NOMO-1 (cell line): ENCODE measurements around the gene GALNT11.
A peak's percentile ranks its signal among the peaks of the same experiment; 100 is the strongest.
"Not testable (repeated sequence)": the region's sequence is repeated elsewhere in the genome, so short reads cannot be mapped to it uniquely, and the experiment has no call there.

Experiments
- DNase-seq, 2 experiments: peaks; one replicate each; lab custom pipeline; 2025; ENCODE audit not compliant: unreplicated experiment in 2 of 2; lab: John Stamatoyannopoulos, UW

The GALNT11 gene

GRCh38 chr7:152025077-152025936, at the start of gene GALNT11:
TSS of gene GALNT11 (plus strand) at chr7:152025674. CDS start at chr7:152094228, 68,554 bp downstream.
- peak; percentile 61 to 69 for DNase-seq

DNA sequence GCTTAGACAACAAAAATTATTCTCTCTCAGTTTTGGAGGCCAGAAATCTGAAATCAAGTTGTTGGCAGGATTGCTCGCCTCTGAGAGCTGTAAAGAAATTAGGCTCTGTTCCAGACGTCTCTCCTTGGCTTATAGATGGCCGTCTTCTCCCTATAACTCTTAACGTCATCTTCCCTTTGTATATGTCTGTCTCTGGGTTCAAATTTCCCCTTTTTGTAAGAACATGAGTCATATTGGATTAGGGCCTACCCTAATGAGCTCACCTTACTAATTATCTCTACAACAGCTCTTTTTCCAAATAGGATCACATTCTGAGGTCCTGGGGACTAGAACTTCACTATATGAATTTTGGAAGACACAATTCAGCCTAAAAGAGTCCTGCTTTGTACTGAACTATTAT, 46.9 kb upstream of the GALNT11 start:
- DNase-seq, result no peak

- DNase-seq, result no peak
Observed at GRCh38 chr7:151981223-151981622, 44.3 kb upstream of the GALNT11 start.

- DNase-seq, result no peak
Observed at GRCh38 chr7:151982806-151983205, 42.7 kb upstream of the GALNT11 start.

DNA sequence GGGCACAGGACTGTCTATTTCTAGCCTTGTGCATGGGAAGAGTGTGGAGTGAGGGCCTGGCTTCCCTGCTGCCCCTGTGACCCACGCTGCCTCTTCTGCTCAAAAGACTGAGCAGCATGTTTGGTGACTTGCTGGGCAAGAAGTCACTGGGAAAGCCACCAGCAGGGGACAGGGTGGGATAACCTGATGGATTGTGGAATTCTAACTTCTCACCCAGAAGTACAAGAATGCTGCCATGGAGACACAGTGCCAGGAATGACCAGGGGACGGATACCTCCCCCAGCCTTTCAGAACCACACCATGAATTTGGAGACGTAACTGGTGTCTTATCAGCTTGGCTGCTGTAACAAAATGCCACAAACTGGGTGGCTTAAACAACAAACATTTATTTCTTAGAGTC, 40.9 kb upstream of the GALNT11 start:
- no peak for DNase-seq

- no peak for DNase-seq
Observed at GRCh38 chr7:151987748-151988529, 37.5 kb upstream of the GALNT11 start.

DNA sequence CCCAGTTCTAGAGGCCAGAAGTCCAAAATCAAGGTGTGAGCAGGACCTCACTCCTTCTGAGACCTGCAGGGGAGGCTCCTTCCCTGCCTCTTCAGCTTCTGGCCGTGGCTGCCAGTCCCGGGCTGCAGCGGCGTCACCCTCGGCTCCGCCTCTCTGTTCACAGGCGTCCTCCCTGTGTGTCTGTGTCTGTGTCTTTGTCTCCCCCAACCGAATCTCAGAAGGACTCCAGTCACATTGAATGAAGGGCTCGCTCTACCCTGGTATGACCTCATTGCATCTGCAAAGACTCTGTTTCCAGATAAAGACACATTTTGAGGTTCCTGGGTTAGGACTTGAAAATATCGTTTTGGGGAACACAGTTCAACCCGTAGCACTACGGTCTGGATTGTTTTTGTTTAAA, 33.1 kb upstream of the GALNT11 start:
- DNase-seq, result peak; percentile 12 to 21

DNA sequence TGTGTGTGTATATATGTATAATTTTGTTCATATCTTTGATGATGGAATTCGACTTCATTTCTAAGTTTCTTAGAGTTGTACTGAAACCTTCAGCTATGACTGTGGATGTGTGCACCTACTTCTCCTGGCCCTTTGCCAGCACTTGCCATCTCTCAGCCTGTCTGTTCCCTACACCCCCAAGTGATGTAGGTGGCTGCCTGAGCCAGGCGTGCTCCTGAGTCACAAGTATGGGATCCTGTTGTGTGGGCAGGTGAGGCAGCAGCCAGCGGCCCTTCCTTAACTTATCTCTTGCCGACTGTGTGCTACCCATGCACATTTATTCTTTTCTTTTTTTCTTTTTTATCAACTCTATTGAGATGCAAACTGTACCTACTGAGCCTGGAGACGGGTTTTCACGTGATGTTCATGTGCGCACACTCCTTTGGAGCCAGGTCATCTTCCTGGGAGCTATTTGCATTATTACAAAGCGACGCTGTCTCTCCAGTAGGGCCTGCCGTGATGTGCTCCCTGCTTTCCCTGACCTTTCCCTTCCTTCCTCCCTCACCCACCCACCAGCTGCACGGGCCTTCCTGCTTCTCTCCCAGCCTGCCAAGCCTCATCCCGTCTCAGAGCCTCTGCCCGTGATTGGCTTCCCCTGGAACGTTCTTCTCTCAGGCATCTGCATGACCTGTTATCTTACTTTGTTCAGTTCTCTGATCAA, 31.3 kb upstream of the GALNT11 start:
- no peak for DNase-seq

DNA sequence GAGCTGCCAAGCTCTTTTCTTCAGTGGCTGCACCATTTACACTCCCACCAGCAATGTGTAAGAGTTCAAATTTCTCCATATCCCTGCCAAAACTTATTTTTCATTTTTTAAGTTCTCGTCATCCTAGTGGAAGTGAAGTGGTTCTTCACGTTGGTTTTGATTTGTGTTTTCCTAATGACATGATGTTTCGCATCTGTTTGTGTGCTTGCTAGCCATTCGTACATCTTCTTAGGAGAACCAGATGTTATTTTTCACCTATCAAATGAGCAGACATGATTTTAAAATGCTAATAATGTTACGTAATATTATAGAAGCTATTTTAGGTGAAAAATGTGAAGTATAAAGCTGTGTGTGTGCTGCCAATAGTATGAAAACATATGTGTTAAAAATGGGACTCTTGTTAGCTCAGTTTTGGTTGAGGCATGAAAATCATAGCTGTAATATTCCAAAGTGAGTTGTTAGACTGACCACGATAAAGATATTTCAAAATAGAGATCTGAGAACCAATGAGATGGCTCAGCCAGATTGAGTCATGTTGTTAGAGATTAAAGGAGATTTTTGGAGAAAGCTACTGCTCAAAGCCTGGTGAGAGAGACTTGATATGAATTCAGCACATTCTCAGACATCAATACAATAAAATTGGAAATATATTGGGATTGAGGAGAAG, 25.9 kb upstream of the GALNT11 start:
- DNase-seq, result no peak

DNA sequence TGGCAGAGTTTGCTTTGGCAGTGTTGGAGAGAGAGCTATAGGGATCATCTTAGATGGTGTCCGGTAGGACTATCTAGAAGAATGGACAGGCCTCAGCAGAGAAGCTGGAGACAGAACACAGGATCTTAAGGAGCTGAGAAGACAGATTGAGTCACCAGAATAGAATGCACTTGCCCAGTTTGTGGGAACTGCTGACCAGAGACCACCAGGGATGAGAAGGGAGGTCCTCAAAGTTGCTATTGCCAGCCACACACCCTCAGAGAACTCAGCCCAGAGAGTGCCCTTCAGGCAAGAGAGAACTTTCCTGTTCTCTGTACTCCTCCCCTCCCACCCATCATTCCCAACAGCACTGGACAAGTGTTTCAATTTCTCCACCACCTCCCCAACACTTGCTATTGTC, 25.3 kb upstream of the GALNT11 start:
- no peak for DNase-seq

DNA sequence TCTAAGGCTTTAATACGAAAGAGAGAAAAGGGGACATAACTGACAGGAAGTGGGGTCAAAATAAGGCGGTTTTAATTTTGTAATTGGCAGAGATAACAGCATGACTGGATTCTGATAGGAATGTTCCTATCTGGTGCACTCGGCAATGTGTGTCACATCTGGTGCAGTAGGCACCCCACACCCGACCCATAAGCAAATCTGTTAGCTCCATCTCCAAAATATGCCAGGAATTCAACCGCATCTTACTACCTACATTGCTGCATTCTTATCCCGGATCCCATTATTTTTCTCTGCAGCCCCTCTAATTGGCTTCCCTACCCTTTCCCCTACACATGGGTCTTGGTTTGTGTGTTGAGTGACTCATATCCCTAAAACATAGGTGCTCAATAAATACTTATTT, 19.1 kb upstream of the GALNT11 start:
- DNase-seq, result no peak

DNA sequence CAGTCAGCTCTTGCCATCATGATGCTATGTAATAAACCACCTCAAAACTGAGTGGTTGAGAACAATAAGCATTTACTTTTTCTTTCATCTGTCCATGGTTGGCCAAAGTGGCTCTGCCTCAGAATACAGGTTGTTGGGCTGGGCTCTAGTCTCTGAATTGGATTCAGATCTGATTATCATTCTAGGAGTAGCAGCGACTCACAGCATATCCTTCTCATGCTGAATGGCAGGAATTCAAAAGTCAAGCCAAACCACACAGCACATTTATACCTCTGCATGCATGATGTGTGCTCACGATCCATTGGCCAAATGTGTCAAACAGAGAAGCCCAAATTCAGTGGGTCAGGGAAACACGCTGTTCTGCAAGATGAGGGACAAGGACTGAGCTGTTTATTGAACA, 13.6 kb upstream of the GALNT11 start:
- no peak for DNase-seq

- no peak for DNase-seq
Observed at GRCh38 chr7:152013230-152013629, 12.2 kb upstream of the GALNT11 start.

DNA sequence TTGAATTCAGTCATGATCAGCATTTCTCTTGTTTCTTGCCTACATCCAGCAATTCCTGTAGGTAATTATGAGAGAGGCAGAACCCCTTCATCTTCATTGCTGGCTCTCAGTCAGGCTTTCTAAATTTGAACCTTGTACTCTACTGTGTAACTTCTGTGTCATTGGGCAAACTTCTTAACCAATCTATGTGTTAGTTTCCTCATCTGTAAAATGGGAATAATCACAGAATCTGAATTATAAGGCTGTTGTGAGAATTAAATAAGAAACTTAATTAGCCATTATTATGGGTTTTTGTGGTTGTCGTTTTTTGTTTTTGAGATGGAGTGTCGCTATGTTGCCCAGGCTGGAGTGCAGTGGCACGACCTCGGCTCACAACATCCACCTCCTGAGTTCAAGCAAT, 11.5 kb upstream of the GALNT11 start:
- DNase-seq, result no peak

GRCh38 chr7:152014722-152015121, 10.8 kb upstream of the GALNT11 start:
- DNase-seq, result no peak

GRCh38 chr7:152015600-152015999, 9.9 kb upstream of the GALNT11 start:
- DNase-seq, result no peak

- no peak for DNase-seq
Observed at GRCh38 chr7:152016947-152017346, 8.5 kb upstream of the GALNT11 start.

DNA sequence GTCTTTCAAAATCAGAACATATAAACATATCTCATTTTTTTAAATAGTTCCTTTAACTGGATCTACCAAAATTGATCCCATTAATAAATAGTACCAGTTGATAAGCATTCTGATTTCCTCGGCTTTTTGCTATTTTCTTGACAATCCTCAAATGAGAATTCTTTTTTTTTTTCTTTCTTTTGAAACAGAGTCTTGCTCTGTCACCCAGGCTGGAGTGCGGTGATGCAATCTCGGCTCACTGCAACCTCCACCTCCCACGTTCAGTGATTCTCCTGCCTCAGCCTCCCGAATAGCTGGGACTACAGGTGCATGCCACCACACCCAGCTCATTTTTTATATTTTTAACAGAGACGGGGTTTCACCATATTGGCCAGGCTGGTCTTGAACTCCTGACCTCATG, 7.8 kb upstream of the GALNT11 start:
- not testable (repeated sequence) for DNase-seq

- DNase-seq, result not testable (repeated sequence)
Observed at GRCh38 chr7:152021740-152022139, 3.7 kb upstream of the GALNT11 start.

GRCh38 chr7:152025937-152026890, 740 bp downstream of the GALNT11 start:
- no peak for DNase-seq
